IMR-90 (cell line): ENCODE results near the gene SH2D6. TPM values are rescaled to one million over a fixed set of nuclear protein-coding genes. Genes with fewer than 3 reads are reported as not detected.
A peak's percentile ranks its signal among the peaks of the same experiment; 100 is the strongest.

Experiments
- ATAC-seq: fragments of 200-7000 bp; cut with Tn5 transposase; 2 replicates; pipeline ENCODE4 v1.9.1; 2020; ENCODE audit warnings: low read depth, mild to moderate bottlenecking, moderate library complexity
- BruUV-seq: library from RNA; stranded (reverse); fragments of 400-500 nt; replicated peaks from 2 replicates; lab custom pipeline; 2021; lab: Mats Ljungman, UMichigan
- CTCF ChIA-PET: fragments of 300-600 bp; formaldehyde crosslinking; extraction: SDS; loops from one replicate; lab custom pipeline; 2021; ENCODE audit warnings: antibody characterized with exemption; lab: Yijun Ruan, JAX
- POLR2A ChIA-PET: fragments of 300-600 bp; sonication (Branson Sonifier 250); formaldehyde crosslinking; loops from one replicate; lab custom pipeline; 2022; ENCODE audit warnings: antibody characterized with exemption; ENCODE audit not compliant: unreplicated experiment; lab: Charles Lee
- DNase-seq: peaks from one replicate; pipeline ENCODE4 v3.0.0; 2013
- H2AFZ ChIP-seq: replicated peaks from 2 replicates; pipeline ENCODE3; 2013; ENCODE audit warnings: low read length, mild to moderate bottlenecking; ENCODE audit not compliant: poor library complexity
- H2AK5ac ChIP-seq: 2 replicates; pipeline ENCODE4 v1.6.1; 2013; ENCODE audit warnings: low read depth, low read length, inconsistent platforms
- H2AK9ac ChIP-seq: replicated peaks from 2 replicates; pipeline ENCODE3; 2013; ENCODE audit warnings: mild to moderate bottlenecking, low read depth, low read length, moderate library complexity; ENCODE audit not compliant: poor library complexity
- H2BK120ac ChIP-seq: 2 replicates; pipeline ENCODE4 v1.6.1; 2013; ENCODE audit warnings: low read depth, low read length, inconsistent platforms
- H2BK15ac ChIP-seq: 3 replicates; pipeline ENCODE4 v1.6.1; 2013; ENCODE audit warnings: low read depth, low read length, inconsistent platforms
- H2BK20ac ChIP-seq: 2 replicates; pipeline ENCODE4 v1.6.1; 2013; ENCODE audit warnings: low read depth, mild to moderate bottlenecking, inconsistent platforms, low read length, moderate library complexity
- H2BK5ac ChIP-seq: 2 replicates; pipeline ENCODE4 v1.6.1; 2013; ENCODE audit warnings: mild to moderate bottlenecking, low read depth, low read length, inconsistent platforms; ENCODE audit not compliant: poor library complexity, severe bottlenecking
- H3K14ac ChIP-seq: replicated peaks from 2 replicates; pipeline ENCODE4 v1.6.1; 2013; ENCODE audit warnings: low read depth, low read length, inconsistent platforms
- H3K18ac ChIP-seq: 2 replicates; pipeline ENCODE4 v1.6.1; 2013; ENCODE audit warnings: low read depth, low read length, control low read depth
- H3K23ac ChIP-seq: 2 replicates; pipeline ENCODE4 v1.6.1; 2013; ENCODE audit warnings: low read depth, low read length, inconsistent platforms
- H3K27ac ChIP-seq: 2 replicates; pipeline ENCODE4 v1.5.1; 2013; ENCODE audit warnings: mild to moderate bottlenecking, control low read depth, low read length; ENCODE audit not compliant: insufficient read depth
- H3K27me3 ChIP-seq: 2 replicates; pipeline ENCODE4 v1.6.1; 2013; ENCODE audit warnings: low read length; ENCODE audit not compliant: control insufficient read depth, insufficient read depth
- H3K36me3 ChIP-seq: 2 replicates; pipeline ENCODE4 v1.6.1; 2013; ENCODE audit warnings: low read length, mixed read lengths; ENCODE audit not compliant: control insufficient read depth, insufficient read depth
- H3K4ac ChIP-seq: 2 replicates; pipeline ENCODE4 v1.6.1; 2013; ENCODE audit warnings: low read depth, low read length, inconsistent platforms
- H3K4me1 ChIP-seq: 2 replicates; pipeline ENCODE4 v1.6.1; 2013; ENCODE audit warnings: low read length, mixed read lengths; ENCODE audit not compliant: control insufficient read depth, insufficient read depth
- H3K4me2 ChIP-seq: 2 replicates; pipeline ENCODE4 v1.6.1; 2013; ENCODE audit warnings: low read depth, mild to moderate bottlenecking, control low read depth, low read length, moderate library complexity
- H3K4me3 ChIP-seq: 2 replicates; pipeline ENCODE4 v1.5.1; 2013; ENCODE audit warnings: low read depth, mild to moderate bottlenecking, control low read depth, low read length, moderate library complexity; ENCODE audit not compliant: insufficient read depth
- H3K56ac ChIP-seq: 2 replicates; pipeline ENCODE4 v1.6.1; 2013; ENCODE audit warnings: low read length, inconsistent platforms; ENCODE audit not compliant: insufficient read depth; ENCODE audit errors: extremely low read depth
- H3K79me1 ChIP-seq, 2 experiments: 2 replicates each; pipeline ENCODE4 v1.6.1; 2013; ENCODE audit warnings: low read length in 2 of 2, inconsistent platforms in 1 of 2, low read depth in 1 of 2
- H3K9ac ChIP-seq: 2 replicates; pipeline ENCODE4 v1.6.1; 2013; ENCODE audit warnings: low read depth, low read length, control low read depth
- H3K9me1 ChIP-seq: 2 replicates; pipeline ENCODE4 v1.6.1; 2013; ENCODE audit warnings: low read length, inconsistent platforms; ENCODE audit not compliant: insufficient read depth
- H3K9me3 ChIP-seq: 2 replicates; pipeline ENCODE4 v1.6.1; 2013; ENCODE audit warnings: low read length; ENCODE audit not compliant: control insufficient read depth, insufficient read depth
- H4K20me1 ChIP-seq: 2 replicates; pipeline ENCODE4 v1.6.1; 2013; ENCODE audit warnings: low read length, inconsistent platforms; ENCODE audit not compliant: insufficient read depth
- H4K5ac ChIP-seq: 2 replicates; pipeline ENCODE4 v1.6.1; 2013; ENCODE audit warnings: mild to moderate bottlenecking, low read depth, low read length, control low read depth
- H4K8ac ChIP-seq, 2 experiments: 2 replicates each; pipeline ENCODE4 v1.6.1; 2013; ENCODE audit warnings: low read depth in 2 of 2, low read length in 2 of 2, control low read depth in 1 of 2, inconsistent platforms in 1 of 2
- H4K91ac ChIP-seq: 2 replicates; pipeline ENCODE4 v1.6.1; 2013; ENCODE audit warnings: low read depth, low read length, inconsistent platforms; ENCODE audit not compliant: insufficient read depth
- CHD1 ChIP-seq: IDR thresholded peaks from 2 replicates; pipeline ENCODE4 v1.6.1; 2012; ENCODE audit warnings: low read depth, low read length, improper control_type of control experiment
- ELK1 ChIP-seq: fragments of 150-350 bp; IDR thresholded peaks from 2 replicates; pipeline ENCODE4 v1.6.1; 2016; ENCODE audit warnings: low read depth, mild to moderate bottlenecking, low read length, moderate library complexity, borderline replicate concordance
- MAFK ChIP-seq: IDR thresholded peaks from 2 replicates; pipeline ENCODE4 v1.6.1; 2012; ENCODE audit warnings: low read depth, low read length, improper control_type of control experiment
- WGBS, 2 experiments: methylation state at CpG; one replicate each; pipeline versions ENCODE4 v1.1.5 to v1.1.7; 2013; ENCODE audit warnings: missing lambda C conversion rate in 2 of 2; ENCODE audit not compliant: insufficient read length in 1 of 2; ENCODE audit errors: extremely low coverage in 2 of 2; 5-methylcytosine and 5-hydroxymethylcytosine counted together
- dilution Hi-C: fragments of 300-500 bp; cut with HindIII; formaldehyde crosslinking; loops from one replicate; pipeline ENCODE4 v1.14.3; 2018; ENCODE audit warnings: low sequenced_read_pairs; ENCODE audit not compliant: unreplicated experiment
- in situ Hi-C: fragments of 300-500 bp; cut with MboI; formaldehyde crosslinking; loops from 3 replicates; pipeline ENCODE4 v1.14.3; 2019; ENCODE audit warnings: low sequenced_read_pairs, inconsistent platforms, mixed read lengths
- intact Hi-C: fragments of 100-400 bp; cut with micrococcal nuclease; formaldehyde crosslinking; loops from 2 replicates; pipeline ENCODE4 v1.10.0; 2022
- polyA plus RNA-seq, 3 experiments: library from polyadenylated mRNA; depleted of rRNA; stranded (reverse); fragments of >200 nt; gene quantifications; 2 replicates each; pipeline ENCODE4 v1.2.3, GENCODE V29; 2012; ENCODE audit warnings: low replicate concordance in 1 of 3
- total RNA-seq: library from RNA; depleted of rRNA; stranded (reverse); fragments of >200 nt; gene quantifications from 2 replicates; pipeline ENCODE4 v1.2.3, GENCODE V29; 2012

Gene SH2D6
- total and polyA plus RNA-seq, 2 of the 4 experiments (the other 2 are of a cell fraction): 0.32 to 0.36 TPM

- Histone ChIP-seq H3K18ac (no peak overlapping the region), H3K9ac (no peak overlapping the region), H2AK5ac (0 out of 2 replicates have a peak overlapping the region, but pooled peaks have one; percentile 44), H3K23ac (no peak overlapping the region), H2BK5ac (no peak overlapping the region), H3K27ac (no peak overlapping the region), H3K79me1 (no peaks in the 10 kb centered on the region), H3K36me3 (no peaks in the 10 kb centered on the region), H4K91ac (no peak overlapping the region), H2AFZ (no peak overlapping the region), H3K9me1 (peaks cover 4% of the 10 kb centered on the region; the same call in 1 of the 2 replicates), H4K20me1 (no peaks in the 10 kb centered on the region), H2BK15ac (no peak overlapping the region), H2BK120ac (no peak overlapping the region), H3K4me3 (no peak overlapping the region), H3K4me2 (no peak overlapping the region), H4K8ac (no peak overlapping the region; a peak in 1 of 4 replicates), H3K27me3 (no peaks in the 10 kb centered on the region), H4K5ac (no peak overlapping the region), H2AK9ac (no peak overlapping the region), H3K4ac (no peak overlapping the region), H2BK20ac (no peak overlapping the region), H3K14ac (no peak overlapping the region), H3K56ac (no peak overlapping the region), H3K9me3 (no peaks in the 10 kb centered on the region), H3K4me1 (peaks cover 11% of the 10 kb centered on the region; the same call in 1 of the 2 replicates)
- in situ Hi-C loops: no loop called here
- intact Hi-C loops: no loop called here
- DNase-seq (peak; percentile 42), ATAC-seq (peak; percentile 46; the same call in 1 of the 2 replicates)
- WGBS, 2 experiments: no CpG with 5 or more reads among the region's 11 CpGs
- CTCF ChIA-PET: interaction anchor here (1.0 kb wide), 1 partner anchor 15 kb away, joined by 4 read pairs; no protein-coding TSS in a partner anchor
- dilution Hi-C loops: no loop called here
- BruUV-seq: no TSS peak
- POLR2A ChIA-PET: no interaction called here
- TF ChIP-seq MAFK (peak; percentile 43; the same call in 1 of the 2 replicates), ELK1 (no peak), CHD1 (no peak)
Observed at GRCh38 chr2:85470850-85471800, 52.6 kb downstream of the SH2D6 start.
